Measurements from ENCODE around the gene MGLL. TPM values are rescaled to one million over a fixed set of nuclear protein-coding genes. Genes with fewer than 3 reads are reported as not detected.

The MGLL gene
- total RNA-seq, 2 donors from 2014 or later, result 123 to 200 TPM

GRCh38 chr3:127800508-127800907 lies 21.8 kb downstream of the MGLL start:
- H3K36me3 ChIP-seq, result peaks cover 7% of the 10 kb centered on the region
- no peaks in the 10 kb centered on the region for H3K4me1 ChIP-seq
- no peak for DNase-seq
- no peaks in the 10 kb centered on the region for H3K27me3 ChIP-seq
- intact Hi-C loops (cut with DNase I), result no loop called here
- H3K9me3 ChIP-seq, result no peaks in the 10 kb centered on the region
- no peak overlapping the region for H3K27ac ChIP-seq
- H3K9ac ChIP-seq (ENCODE audit: low read depth in 2 of 2, low read length in 2 of 2), result no peak overlapping the region
- H3K4me3 ChIP-seq, result no peak overlapping the region
- TF ChIP-seq CTCF (IDR thresholded peaks at IDR 0.05), result no peak

- no peak overlapping the region for H3K9ac ChIP-seq (ENCODE audit: low read depth in 2 of 2, low read length in 2 of 2)
- H3K27ac ChIP-seq, result no peak overlapping the region
- H3K4me1 ChIP-seq, result no peaks in the 10 kb centered on the region
- TF ChIP-seq CTCF (IDR thresholded peaks at IDR 0.05), result no peak
- H3K27me3 ChIP-seq, result no peaks in the 10 kb centered on the region
- H3K4me3 ChIP-seq, result no peak overlapping the region
- no peak for DNase-seq
- intact Hi-C loops (cut with DNase I), result no loop called here
- H3K9me3 ChIP-seq, result no peaks in the 10 kb centered on the region
- H3K36me3 ChIP-seq, result peaks cover 5% of the 10 kb centered on the region
These were observed 22.7 kb downstream of the MGLL start for GRCh38 chr3:127799476-127800222.

- no peaks in the 10 kb centered on the region for H3K4me1 ChIP-seq
- no peak overlapping the region for H3K27ac ChIP-seq
- no peaks in the 10 kb centered on the region for H3K9me3 ChIP-seq
- H3K36me3 ChIP-seq, result peaks cover 3% of the 10 kb centered on the region
- TF ChIP-seq CTCF (IDR thresholded peaks at IDR 0.05), result no peak
- no peak for DNase-seq
- no peak overlapping the region for H3K9ac ChIP-seq (ENCODE audit: low read depth in 2 of 2, low read length in 2 of 2)
- intact Hi-C loops (cut with DNase I), result no loop called here
- no peak overlapping the region for H3K4me3 ChIP-seq
- H3K27me3 ChIP-seq, result no peaks in the 10 kb centered on the region
These were observed 23.6 kb downstream of the MGLL start for GRCh38 chr3:127798716-127799115.

- Histone ChIP-seq H3K4me3 (no peak overlapping the region), H3K27me3 (no peaks in the 10 kb centered on the region), H3K4me1 (no peaks in the 10 kb centered on the region), H3K36me3 (peaks cover 3% of the 10 kb centered on the region), H3K9ac (ENCODE audit: low read depth in 2 of 2, low read length in 2 of 2) (no peak overlapping the region), H3K9me3 (no peaks in the 10 kb centered on the region), H3K27ac (no peak overlapping the region)
- intact Hi-C loops (cut with DNase I), result no loop called here
- DNase-seq, result no peak
- no peak for TF ChIP-seq CTCF (IDR thresholded peaks at IDR 0.05)
These were observed 25.5 kb downstream of the MGLL start for GRCh38 chr3:127796831-127797150.

GRCh38 chr3:127796045-127796830 lies 26.1 kb downstream of the MGLL start:
- Histone ChIP-seq H3K9ac (ENCODE audit: low read depth in 2 of 2, low read length in 2 of 2) (no peak overlapping the region), H3K36me3 (peaks cover 3% of the 10 kb centered on the region), H3K9me3 (no peaks in the 10 kb centered on the region), H3K4me1 (no peaks in the 10 kb centered on the region), H3K27me3 (no peaks in the 10 kb centered on the region), H3K4me3 (no peak overlapping the region), H3K27ac (no peak overlapping the region)
- DNase-seq, result no peak
- TF ChIP-seq CTCF (IDR thresholded peaks at IDR 0.05), result no peak
- intact Hi-C loops (cut with DNase I), result no loop called here
